Stimulated activated CD8-positive, alpha-beta memory T cell treated with anti-CD3 and anti-CD28 coated beads, Interleukin-7, amount 100 ng/mL, for 1 hour (primary cell): ENCODE measurements around the gene ZFR2.

Experiments
- DNase-seq, 2 donors: peaks; one replicate each; pipeline ENCODE4 v3.0.0-alpha.2; 2020; ENCODE audit warnings: low read depth in 2 of 2

Gene ZFR2

GRCh38 chr19:3788996-3789778 lies 79.7 kb downstream of the ZFR2 start:
- no peak for DNase-seq

GRCh38 chr19:3785938-3786824 lies 82.7 kb downstream of the ZFR2 start, which contains the start of gene MATK:
Gene MATK (minus strand): TSS chr19:3786381. CDS start chr19:3785135, 1,246 bp downstream.
- DNase-seq: no peak

- DNase-seq: no peak
These were observed 83.3 kb downstream of the ZFR2 start for GRCh38 chr19:3785451-3785937.

GRCh38 chr19:3784607-3785450 lies 84.0 kb downstream of the ZFR2 start:
- DNase-seq: no peak

- no peak for DNase-seq
These were observed 84.9 kb downstream of the ZFR2 start for GRCh38 chr19:3783660-3784584.

GRCh38 chr19:3782903-3783302 lies 85.9 kb downstream of the ZFR2 start:
- no peak for DNase-seq

GRCh38 chr19:3782330-3782729 lies 86.5 kb downstream of the ZFR2 start:
- DNase-seq: no peak

- no peak for DNase-seq
These were observed 87.2 kb downstream of the ZFR2 start for GRCh38 chr19:3781603-3782002.

GRCh38 chr19:3780786-3781304 lies 88.0 kb downstream of the ZFR2 start:
- DNase-seq: no peak

GRCh38 chr19:3778899-3779723 lies 89.7 kb downstream of the ZFR2 start:
- no peak for DNase-seq

GRCh38 chr19:3778104-3778867 lies 90.6 kb downstream of the ZFR2 start:
- no peak for DNase-seq

GRCh38 chr19:3776479-3777040 lies 92.3 kb downstream of the ZFR2 start:
- no peak for DNase-seq

GRCh38 chr19:3775831-3776230 lies 93.0 kb downstream of the ZFR2 start:
- DNase-seq: no peak

- DNase-seq: no peak
These were observed 93.5 kb downstream of the ZFR2 start for GRCh38 chr19:3775374-3775711.

GRCh38 chr19:3774621-3775373 lies 94.0 kb downstream of the ZFR2 start:
- no peak for DNase-seq

GRCh38 chr19:3773814-3774515 lies 94.9 kb downstream of the ZFR2 start:
- DNase-seq: no peak

GRCh38 chr19:3771906-3772455 lies 96.9 kb downstream of the ZFR2 start, which contains the start of gene RAX2:
Gene RAX2 (minus strand): TSS chr19:3772228. CDS start chr19:3771742, 486 bp downstream.
- DNase-seq: no peak
